ENCODE results near the gene MAP3K21. TPM values are rescaled to one million over a fixed set of nuclear protein-coding genes. Genes with fewer than 3 reads are reported as not detected.

MAP3K21 gene
- polyA plus RNA-seq, 1 of the 3 experiments (the other 2 are of a cell fraction): 0.33 TPM

- H3K9ac ChIP-seq: no peak overlapping the region
- H2AFZ ChIP-seq (ENCODE audit: low read depth): no peak overlapping the region
- no peaks in the 10 kb centered on the region for H3F3A ChIP-seq (replicated peaks; ENCODE audit: insufficient read depth)
- H3K4me2 ChIP-seq: no peak overlapping the region
- ChIA-PET CTCF (interaction anchor here (1.0 to 2.2 kb wide), 2 partner anchors 15 to 72 kb away, joined by 4 to 12 read pairs; no protein-coding TSS in a partner anchor), POLR2A (no interaction called here)
- H3K27me3 ChIP-seq (ENCODE audit: insufficient read depth): no peaks in the 10 kb centered on the region
- no peaks in the 10 kb centered on the region for H3K79me2 ChIP-seq (ENCODE audit: insufficient read depth)
- no peaks in the 10 kb centered on the region for H3K36me3 ChIP-seq (replicated peaks in 1 of 2; ENCODE audit: control insufficient read depth in 1 of 2, insufficient read depth in 2 of 2, low read length in 1 of 2)
- no peak for TF ChIP-seq RXRA (IDR thresholded peaks at IDR 0.05; ENCODE audit: borderline replicate concordance, low read depth)
- no peak for TF ChIP-seq RCOR1 (IDR thresholded peaks at IDR 0.05; ENCODE audit: low read length)
- no peak for TF ChIP-seq MEF2A (IDR thresholded peaks at IDR 0.05; ENCODE audit: borderline replicate concordance, low read depth)
- no peak for TF ChIP-seq FOSL2 (IDR thresholded peaks at IDR 0.05; ENCODE audit: borderline replicate concordance, low read depth)
- no peak for TF ChIP-seq EZH2phosphoT487 (IDR thresholded peaks at IDR 0.05; ENCODE audit: borderline replicate concordance, low read depth)
- TF ChIP-seq, protein P1, sequence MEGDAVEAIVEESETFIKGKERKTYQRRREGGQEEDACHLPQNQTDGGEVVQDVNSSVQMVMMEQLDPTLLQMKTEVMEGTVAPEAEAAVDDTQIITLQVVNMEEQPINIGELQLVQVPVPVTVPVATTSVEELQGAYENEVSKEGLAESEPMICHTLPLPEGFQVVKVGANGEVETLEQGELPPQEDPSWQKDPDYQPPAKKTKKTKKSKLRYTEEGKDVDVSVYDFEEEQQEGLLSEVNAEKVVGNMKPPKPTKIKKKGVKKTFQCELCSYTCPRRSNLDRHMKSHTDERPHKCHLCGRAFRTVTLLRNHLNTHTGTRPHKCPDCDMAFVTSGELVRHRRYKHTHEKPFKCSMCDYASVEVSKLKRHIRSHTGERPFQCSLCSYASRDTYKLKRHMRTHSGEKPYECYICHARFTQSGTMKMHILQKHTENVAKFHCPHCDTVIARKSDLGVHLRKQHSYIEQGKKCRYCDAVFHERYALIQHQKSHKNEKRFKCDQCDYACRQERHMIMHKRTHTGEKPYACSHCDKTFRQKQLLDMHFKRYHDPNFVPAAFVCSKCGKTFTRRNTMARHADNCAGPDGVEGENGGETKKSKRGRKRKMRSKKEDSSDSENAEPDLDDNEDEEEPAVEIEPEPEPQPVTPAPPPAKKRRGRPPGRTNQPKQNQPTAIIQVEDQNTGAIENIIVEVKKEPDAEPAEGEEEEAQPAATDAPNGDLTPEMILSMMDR (IDR thresholded peaks at IDR 0.05): no peak
- TF ChIP-seq SMC3 (IDR thresholded peaks at IDR 0.05; ENCODE audit: low read depth, low read length): no peak
- TF ChIP-seq, protein P2, sequence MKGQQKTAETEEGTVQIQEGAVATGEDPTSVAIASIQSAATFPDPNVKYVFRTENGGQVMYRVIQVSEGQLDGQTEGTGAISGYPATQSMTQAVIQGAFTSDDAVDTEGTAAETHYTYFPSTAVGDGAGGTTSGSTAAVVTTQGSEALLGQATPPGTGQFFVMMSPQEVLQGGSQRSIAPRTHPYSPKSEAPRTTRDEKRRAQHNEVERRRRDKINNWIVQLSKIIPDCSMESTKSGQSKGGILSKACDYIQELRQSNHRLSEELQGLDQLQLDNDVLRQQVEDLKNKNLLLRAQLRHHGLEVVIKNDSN (IDR thresholded peaks at IDR 0.05; ENCODE audit: borderline replicate concordance, low read depth): no peak
- no peak for TF ChIP-seq SIN3A (IDR thresholded peaks at IDR 0.05; ENCODE audit: borderline replicate concordance, low read depth, low read length)
- no peak for TF ChIP-seq TAF1 (IDR thresholded peaks at IDR 0.05; ENCODE audit: borderline replicate concordance, low read depth, low read length)
- no peak for TF ChIP-seq NFIC (IDR thresholded peaks at IDR 0.05; ENCODE audit: borderline replicate concordance)
- no peak for TF ChIP-seq ELF1 (IDR thresholded peaks at IDR 0.05)
- H3K9me3 ChIP-seq: no peaks in the 10 kb centered on the region
- no peaks in the 10 kb centered on the region for H3K9me2 ChIP-seq
- 63% methylated on average over 3 of the region's 3 CpGs for WGBS (ENCODE audit: low lambda C conversion rate)
- H3K4me1 ChIP-seq (ENCODE audit: control insufficient read depth in 1 of 2, insufficient read depth in 2 of 2, low read depth in 1 of 2, low read length in 1 of 2): no peaks in the 10 kb centered on the region
- DNase-seq: no peak
- H3K4me3 ChIP-seq (ENCODE audit: low read depth in 2 of 2, low read length in 1 of 2): no peak overlapping the region
- no peak overlapping the region for H3K27ac ChIP-seq (ENCODE audit: low read depth in 2 of 2, low read length in 1 of 2)
- H4K20me1 ChIP-seq (ENCODE audit: insufficient read depth): no peaks in the 10 kb centered on the region
These were observed 40.7 kb downstream of the MAP3K21 start for GRCh38 chr1:233368106-233368788.

DNA sequence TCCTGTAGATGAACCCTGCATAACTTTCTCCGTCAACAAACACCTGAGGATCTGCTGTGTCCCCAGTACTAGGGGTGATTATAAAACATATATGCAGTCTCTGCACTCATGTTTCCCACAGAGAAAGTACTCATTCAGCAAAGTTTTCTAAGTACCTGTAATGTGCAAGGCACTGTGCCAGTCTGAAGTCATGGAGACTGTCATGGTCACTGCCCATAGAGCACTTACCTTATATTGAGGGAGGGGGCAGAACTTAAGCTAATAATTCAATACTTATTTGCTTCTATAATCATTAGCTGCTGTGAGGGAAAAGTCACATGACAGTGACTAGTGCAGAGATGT, 41.2 kb downstream of the MAP3K21 start:
- no peak overlapping the region for H2AFZ ChIP-seq (ENCODE audit: low read depth)
- ChIA-PET POLR2A (no interaction called here), CTCF (interaction anchor here (0.7 to 1.0 kb wide), 2 partner anchors 15 to 697 kb away, joined by 3 to 4 read pairs; no protein-coding TSS in a partner anchor)
- no peaks in the 10 kb centered on the region for H3K36me3 ChIP-seq (replicated peaks in 1 of 2; ENCODE audit: control insufficient read depth in 1 of 2, insufficient read depth in 2 of 2, low read length in 1 of 2)
- H3K9me3 ChIP-seq: no peaks in the 10 kb centered on the region
- no peaks in the 10 kb centered on the region for H4K20me1 ChIP-seq (ENCODE audit: insufficient read depth)
- H3K79me2 ChIP-seq (ENCODE audit: insufficient read depth): no peaks in the 10 kb centered on the region
- no peaks in the 10 kb centered on the region for H3K27me3 ChIP-seq (ENCODE audit: insufficient read depth)
- no peak for DNase-seq
- no peak overlapping the region for H3K4me2 ChIP-seq
- H3K27ac ChIP-seq (ENCODE audit: low read depth in 2 of 2, low read length in 1 of 2): no peak overlapping the region
- TF ChIP-seq TCF12 (IDR thresholded peaks at IDR 0.05) (no peak), RCOR1 (IDR thresholded peaks at IDR 0.05; ENCODE audit: low read length) (no peak), FOXM1 (IDR thresholded peaks at IDR 0.05; ENCODE audit: low read depth) (no peak)
- no peak overlapping the region for H3K9ac ChIP-seq
- H3K4me1 ChIP-seq (ENCODE audit: control insufficient read depth in 1 of 2, insufficient read depth in 2 of 2, low read depth in 1 of 2, low read length in 1 of 2): no peaks in the 10 kb centered on the region
- H3K4me3 ChIP-seq (ENCODE audit: low read depth in 2 of 2, low read length in 1 of 2): no peak overlapping the region
- no peaks in the 10 kb centered on the region for H3F3A ChIP-seq (replicated peaks; ENCODE audit: insufficient read depth)
- 92% methylated on average over 1 of the region's 1 CpG for WGBS (ENCODE audit: low lambda C conversion rate)
- no peaks in the 10 kb centered on the region for H3K9me2 ChIP-seq

Measured in SK-N-SH (cell line).